GM23338 (cell line): ENCODE data around the gene SKP2. TPM values are rescaled to one million over a fixed set of nuclear protein-coding genes. Genes with fewer than 3 reads are reported as not detected.

ENCODE experiments used
- ATAC-seq: fragments of 200-7000 bp; cut with Tn5 transposase; 3 replicates; pipeline ENCODE4 v1.9.1; 2020
- DNase-seq: peaks from one replicate; pipeline ENCODE4 v3.0.0-alpha.2; 2015; ENCODE audit warnings: low spot score
- H2AFZ ChIP-seq: fragments of 200-600 bp; sonication (generic); 2 replicates; pipeline ENCODE4 v1.8.0; 2016; ENCODE audit warnings: antibody characterized with exemption, mild to moderate bottlenecking, moderate library complexity
- H3F3A ChIP-seq: fragments of 200-600 bp; sonication (generic); replicated peaks from 2 replicates; pipeline ENCODE4 v1.8.0; 2017; ENCODE audit warnings: antibody characterized with exemption, mixed run types, low read depth
- H3K27ac ChIP-seq: fragments of 200-600 bp; sonication (generic); 2 replicates; pipeline ENCODE4 v1.6.1; 2016; ENCODE audit warnings: low read depth
- H3K27me3 ChIP-seq: fragments of 200-600 bp; sonication (generic); 2 replicates; pipeline ENCODE4 v1.8.0; 2016; ENCODE audit warnings: mild to moderate bottlenecking, mixed run types, moderate library complexity; ENCODE audit not compliant: insufficient read depth
- H3K36me3 ChIP-seq: fragments of 200-600 bp; sonication (generic); 2 replicates; pipeline ENCODE4 v1.8.0; 2016; ENCODE audit warnings: mild to moderate bottlenecking; ENCODE audit not compliant: insufficient read depth
- H3K4me1 ChIP-seq: fragments of 200-600 bp; sonication (generic); 2 replicates; pipeline ENCODE4 v1.8.0; 2016; ENCODE audit warnings: mild to moderate bottlenecking, moderate library complexity; ENCODE audit not compliant: insufficient read depth
- H3K4me2 ChIP-seq: fragments of 200-600 bp; sonication (generic); 2 replicates; pipeline ENCODE4 v1.7.1; 2017; ENCODE audit warnings: mixed run types
- H3K4me3 ChIP-seq: fragments of 200-600 bp; sonication (generic); 2 replicates; pipeline ENCODE4 v1.6.1; 2016; ENCODE audit warnings: mixed run types
- H3K79me2 ChIP-seq: fragments of 200-600 bp; sonication (generic); replicated peaks from 2 replicates; pipeline ENCODE4 v1.8.0; 2017; ENCODE audit warnings: mild to moderate bottlenecking; ENCODE audit not compliant: insufficient read depth
- H3K9me2 ChIP-seq: fragments of 200-600 bp; sonication (generic); 2 replicates; pipeline ENCODE4 v1.8.0; 2017; ENCODE audit not compliant: insufficient read depth
- H4K20me1 ChIP-seq: fragments of 200-600 bp; sonication (generic); replicated peaks from 2 replicates; pipeline ENCODE4 v1.8.0; 2017; ENCODE audit warnings: mild to moderate bottlenecking; ENCODE audit not compliant: insufficient read depth
- H3K27ac Mint-ChIP-seq: 2 replicates; pipeline ENCODE4 v1.8.0; 2020; ENCODE audit warnings: inconsistent platforms, mild to moderate bottlenecking, moderate library complexity, mixed read lengths
- H3K27me3 Mint-ChIP-seq: 3 replicates; pipeline ENCODE4 v1.8.0; 2022; ENCODE audit warnings: low read depth, mild to moderate bottlenecking, moderate library complexity, mixed read lengths, inconsistent platforms; ENCODE audit not compliant: insufficient read depth, poor library complexity
- H3K36me3 Mint-ChIP-seq: 3 replicates; pipeline ENCODE4 v1.8.0; 2021; ENCODE audit warnings: low read depth, mild to moderate bottlenecking, inconsistent platforms, moderate library complexity, mixed read lengths
- H3K4me1 Mint-ChIP-seq: 3 replicates; pipeline ENCODE4 v1.8.0; 2020; ENCODE audit warnings: mild to moderate bottlenecking, inconsistent platforms, mixed read lengths
- H3K4me3 Mint-ChIP-seq: 3 replicates; pipeline ENCODE4 v1.8.0; 2021; ENCODE audit warnings: moderate library complexity, mild to moderate bottlenecking, inconsistent platforms, mixed read lengths
- H3K9me3 Mint-ChIP-seq: 3 replicates; pipeline ENCODE4 v1.8.0; 2020; ENCODE audit warnings: moderate library complexity, mild to moderate bottlenecking, inconsistent platforms, mixed read lengths
- CREB1 ChIP-seq: fragments of 250-450 bp; sonication (Bioruptor Pico); IDR thresholded peaks from 2 replicates; pipeline ENCODE4 v1.5.0; 2020; ENCODE audit warnings: low read depth, mild to moderate bottlenecking, moderate library complexity
- CTCF ChIP-seq, 2 experiments: fragments of 200-600 bp in 1 of 2; sonication (generic) in 1 of 2; conservative IDR thresholded peaks; 2 replicates each; pipeline versions ENCODE4 v1.5.1 to v1.6.1; 2016 to 2017; ENCODE audit warnings: antibody characterized with exemption in 2 of 2, low read depth in 2 of 2, mild to moderate bottlenecking in 2 of 2, moderate library complexity in 1 of 2
- ETS1 ChIP-seq: IDR thresholded peaks from 2 replicates; pipeline ENCODE4 v1.6.1; 2016; ENCODE audit warnings: antibody characterized with exemption
- EZH2 ChIP-seq: fragments of 200-600 bp; sonication (generic); IDR thresholded peaks from one replicate; pipeline ENCODE4 v1.8.0; 2017; ENCODE audit warnings: antibody characterized with exemption, mild to moderate bottlenecking, low read depth; ENCODE audit not compliant: unreplicated experiment
- EZH2phosphoT487 ChIP-seq: fragments of 200-600 bp; sonication (generic); IDR thresholded peaks from one replicate; pipeline ENCODE4 v1.8.1; 2018; ENCODE audit warnings: antibody characterized with exemption; ENCODE audit not compliant: unreplicated experiment
- JUNB ChIP-seq: IDR thresholded peaks from one replicate; pipeline ENCODE4 v1.6.1; 2016; ENCODE audit warnings: antibody characterized with exemption; ENCODE audit not compliant: unreplicated experiment
- NANOG ChIP-seq: IDR thresholded peaks from 2 replicates; pipeline ENCODE4 v1.6.1; 2016; ENCODE audit warnings: antibody characterized with exemption, borderline replicate concordance
- STAT1 ChIP-seq: IDR thresholded peaks from one replicate; pipeline ENCODE4 v1.6.1; 2016; ENCODE audit warnings: antibody characterized with exemption; ENCODE audit not compliant: unreplicated experiment
- ZNF114 ChIP-seq: fragments of 250-450 bp; sonication (Bioruptor Pico); IDR thresholded peaks from 2 replicates; pipeline ENCODE4 v1.5.0; 2020; ENCODE audit warnings: mild to moderate bottlenecking, moderate library complexity
- ZNF331 ChIP-seq: fragments of 250-450 bp; sonication (Bioruptor Pico); IDR thresholded peaks from 2 replicates; pipeline ENCODE4 v1.5.0; 2020; ENCODE audit warnings: low read depth, mild to moderate bottlenecking, moderate library complexity
- ZNF462 ChIP-seq: fragments of 250-450 bp; sonication (Bioruptor Pico); IDR thresholded peaks from 2 replicates; pipeline ENCODE4 v1.5.0; 2020; ENCODE audit warnings: mild to moderate bottlenecking, moderate library complexity
- polyA plus RNA-seq: library from polyadenylated mRNA; unstranded; fragments of >200 nt; fragmentation: Nextera tagmentation; extraction: Ambion mirVana; gene quantifications from 2 replicates; pipeline ENCODE4 v1.2.1, GENCODE V29; 2016
- total RNA-seq: library from RNA; depleted of rRNA; stranded (reverse); fragments of >200 nt; shearing (Covaris generic); gene quantifications from 2 replicates; pipeline ENCODE4 v1.2.3, GENCODE V29; 2014

SKP2 gene
- total and polyA plus RNA-seq, 2 experiments from 2014 or later: 66.6 to 75.6 TPM

GRCh38 chr5:36136581-36136980 is 15.3 kb upstream of the SKP2 start:
- Mint-ChIP-seq H3K36me3 (peaks cover 36% of the 10 kb centered on the region), H3K27ac (no peak overlapping the region), H3K9me3 (peaks cover 17% of the 10 kb centered on the region), H3K27me3 (peaks cover 3% of the 10 kb centered on the region), H3K4me1 (no peaks in the 10 kb centered on the region), H3K4me3 (no peak overlapping the region)
- H3K4me1 ChIP-seq: no peaks in the 10 kb centered on the region
- TF ChIP-seq ZNF114 (no peak), JUNB (no peak), ZNF331 (CRISPR knock-in tag) (no peak)
- no peak for ATAC-seq
- no peaks in the 10 kb centered on the region for H3K36me3 ChIP-seq
- H3F3A ChIP-seq: no peaks in the 10 kb centered on the region
- H3K9me2 ChIP-seq: no peaks in the 10 kb centered on the region
- H4K20me1 ChIP-seq: no peaks in the 10 kb centered on the region
- H3K27ac ChIP-seq: no peak overlapping the region
- H2AFZ ChIP-seq: no peak overlapping the region
- H3K4me3 ChIP-seq: no peak overlapping the region
- no peak for DNase-seq
- H3K27me3 ChIP-seq: no peaks in the 10 kb centered on the region
- H3K79me2 ChIP-seq: no peaks in the 10 kb centered on the region
- no peak overlapping the region for H3K4me2 ChIP-seq

- Mint-ChIP-seq H3K4me3 (no peak overlapping the region), H3K27ac (no peak overlapping the region), H3K4me1 (no peaks in the 10 kb centered on the region), H3K36me3 (peaks cover 36% of the 10 kb centered on the region), H3K9me3 (peaks cover 17% of the 10 kb centered on the region), H3K27me3 (peaks cover 3% of the 10 kb centered on the region)
- H3F3A ChIP-seq: no peaks in the 10 kb centered on the region
- no peak overlapping the region for H2AFZ ChIP-seq
- no peaks in the 10 kb centered on the region for H3K79me2 ChIP-seq
- H3K4me3 ChIP-seq: no peak overlapping the region
- H3K9me2 ChIP-seq: no peaks in the 10 kb centered on the region
- no peak overlapping the region for H3K27ac ChIP-seq
- DNase-seq (peak; percentile 7), ATAC-seq (no peak)
- no peaks in the 10 kb centered on the region for H3K4me1 ChIP-seq
- no peak overlapping the region for H3K4me2 ChIP-seq
- H4K20me1 ChIP-seq: no peaks in the 10 kb centered on the region
- H3K36me3 ChIP-seq: no peaks in the 10 kb centered on the region
- H3K27me3 ChIP-seq: no peaks in the 10 kb centered on the region
- TF ChIP-seq CTCF (conservative IDR thresholded peaks at IDR 0.05; ENCODE audit: low read depth in 2 of 2) (no peak), STAT1 (no peak), EZH2phosphoT487 (no peak), ETS1 (no peak), ZNF462 (CRISPR knock-in tag) (no peak), NANOG (no peak), EZH2 (no peak), ZNF331 (CRISPR knock-in tag) (no peak), CREB1 (CRISPR knock-in tag) (no peak)
Measured at GRCh38 chr5:36138900-36139683, 12.8 kb upstream of the SKP2 start.
